Ramos (cell line): ENCODE measurements around the gene DBNL.

Source experiments
- in situ Hi-C: fragments of 300-500 bp; cut with MboI; formaldehyde crosslinking; loops from one replicate; pipeline ENCODE4 v1.14.3; 2022; ENCODE audit warnings: low sequenced_read_pairs; ENCODE audit not compliant: unreplicated experiment

Gene DBNL

GRCh38 chr7:44073664-44074348 is 29.3 kb downstream of the DBNL start:
- in situ Hi-C loops, result no loop called here

- in situ Hi-C loops, result no loop called here
These were observed 29.8 kb downstream of the DBNL start for GRCh38 chr7:44074349-44074695.

- in situ Hi-C loops, result loop anchor here (25.0 kb wide), 1 partner anchor 912 kb away; the partner anchor contains the start of gene MYO1G
These were observed 31.0 kb downstream of the DBNL start for GRCh38 chr7:44075296-44076075.

- in situ Hi-C loops, result loop anchor here (25.0 kb wide), 1 partner anchor 911 kb away; the partner anchor contains the start of gene MYO1G
These were observed 31.8 kb downstream of the DBNL start for GRCh38 chr7:44076101-44076895.

GRCh38 chr7:44077061-44077460 is 32.6 kb downstream of the DBNL start:
- in situ Hi-C loops, result loop anchor here (25.0 kb wide), 1 partner anchor 910 kb away; the partner anchor contains the start of gene MYO1G

GRCh38 chr7:44077681-44078091 is 33.2 kb downstream of the DBNL start:
- in situ Hi-C loops, result loop anchor here (25.0 kb wide), 1 partner anchor 910 kb away; the partner anchor contains the start of gene MYO1G

- in situ Hi-C loops, result loop anchor here (25.0 kb wide), 1 partner anchor 909 kb away; the partner anchor contains the start of gene MYO1G
These were observed 34.0 kb downstream of the DBNL start for GRCh38 chr7:44078521-44078920.

GRCh38 chr7:44079331-44080021 is 35.0 kb downstream of the DBNL start:
- in situ Hi-C loops, result loop anchor here (25.0 kb wide), 1 partner anchor 908 kb away; the partner anchor contains the start of gene MYO1G

- in situ Hi-C loops, result loop anchor here (25.0 kb wide), 1 partner anchor 907 kb away; the partner anchor contains the start of gene MYO1G
These were observed 35.6 kb downstream of the DBNL start for GRCh38 chr7:44080118-44080517.

- in situ Hi-C loops, result loop anchor here (25.0 kb wide), 1 partner anchor 907 kb away; the partner anchor contains the start of gene MYO1G
These were observed 36.3 kb downstream of the DBNL start for GRCh38 chr7:44080686-44081265.

- in situ Hi-C loops, result loop anchor here (25.0 kb wide), 1 partner anchor 906 kb away; the partner anchor contains the start of gene MYO1G
These were observed 36.8 kb downstream of the DBNL start for GRCh38 chr7:44081266-44081748.

- in situ Hi-C loops, result loop anchor here (25.0 kb wide), 1 partner anchor 905 kb away; the partner anchor contains the start of gene MYO1G
These were observed 38.2 kb downstream of the DBNL start for GRCh38 chr7:44082541-44083207.

- in situ Hi-C loops, result loop anchor here (25.0 kb wide), 1 partner anchor 904 kb away; the partner anchor contains the start of gene MYO1G
These were observed 39.3 kb downstream of the DBNL start for GRCh38 chr7:44083796-44084195.

- in situ Hi-C loops, result loop anchor here (25.0 kb wide), 1 partner anchor 903 kb away; the partner anchor contains the start of gene MYO1G
These were observed 40.2 kb downstream of the DBNL start for GRCh38 chr7:44084701-44085100.

GRCh38 chr7:44085546-44085945 is 41.0 kb downstream of the DBNL start:
- in situ Hi-C loops, result loop anchor here (25.0 kb wide), 1 partner anchor 902 kb away; the partner anchor contains the start of gene MYO1G

GRCh38 chr7:44086627-44087026 is 42.1 kb downstream of the DBNL start:
- in situ Hi-C loops, result loop anchor here (25.0 kb wide), 1 partner anchor 901 kb away; the partner anchor contains the start of gene MYO1G

GRCh38 chr7:44087911-44088838 is 43.7 kb downstream of the DBNL start:
- in situ Hi-C loops, result loop anchor here (25.0 kb wide), 1 partner anchor 899 kb away; the partner anchor contains the start of gene MYO1G
